Measurements from ENCODE around the gene JADE1.

- TF ChIP-seq CTCF (IDR thresholded peaks at IDR 0.05) (no peak), POLR2A (IDR thresholded peaks at IDR 0.05) (no peak)
Observed at GRCh38 chr4:128787509-128788311, 21.8 kb upstream of the JADE1 start.
